Ishikawa (cell line): ENCODE measurements around the gene CFAP57.

Source experiments
- CEBPB ChIP-seq: IDR thresholded peaks from 2 replicates; pipeline ENCODE4 v1.6.1; 2012
- CREB1 ChIP-seq: IDR thresholded peaks from 2 replicates; pipeline ENCODE4 v1.6.1; 2012; ENCODE audit warnings: low read depth
- EGR1 ChIP-seq: IDR thresholded peaks from 2 replicates; pipeline ENCODE4 v1.6.1; 2012
- EP300 ChIP-seq: IDR thresholded peaks from 2 replicates; pipeline ENCODE4 v1.6.1; 2012; ENCODE audit warnings: borderline replicate concordance
- FOXM1 ChIP-seq: IDR thresholded peaks from 2 replicates; pipeline ENCODE4 v1.6.1; 2012; ENCODE audit warnings: low read depth, borderline replicate concordance
- MAX ChIP-seq: IDR thresholded peaks from 2 replicates; pipeline ENCODE4 v1.6.1; 2012
- NFIC ChIP-seq: IDR thresholded peaks from 2 replicates; pipeline ENCODE4 v1.6.1; 2012
- RAD21 ChIP-seq: IDR thresholded peaks from 2 replicates; pipeline ENCODE4 v1.6.1; 2012; ENCODE audit warnings: low read depth
- TAF1 ChIP-seq: IDR thresholded peaks from 2 replicates; pipeline ENCODE4 v1.6.1; 2012; ENCODE audit warnings: low read depth, mild to moderate bottlenecking
- TCF12 ChIP-seq: IDR thresholded peaks from 2 replicates; pipeline ENCODE4 v1.6.1; 2012; ENCODE audit warnings: low read depth
- TEAD4 ChIP-seq: IDR thresholded peaks from 2 replicates; pipeline ENCODE4 v1.6.1; 2012
- USF1 ChIP-seq: IDR thresholded peaks from 2 replicates; pipeline ENCODE4 v1.6.1; 2012
- YY1 ChIP-seq: IDR thresholded peaks from 2 replicates; pipeline ENCODE4 v1.6.1; 2012; ENCODE audit warnings: low read depth
- ZBTB7A ChIP-seq: IDR thresholded peaks from 2 replicates; pipeline ENCODE4 v1.6.1; 2012; ENCODE audit warnings: low read depth
- TF ChIP-seq, protein P1 (sequence below): IDR thresholded peaks from 2 replicates; pipeline ENCODE4 v1.6.1; 2012; ENCODE audit warnings: low read depth, mild to moderate bottlenecking

CFAP57 gene

DNA sequence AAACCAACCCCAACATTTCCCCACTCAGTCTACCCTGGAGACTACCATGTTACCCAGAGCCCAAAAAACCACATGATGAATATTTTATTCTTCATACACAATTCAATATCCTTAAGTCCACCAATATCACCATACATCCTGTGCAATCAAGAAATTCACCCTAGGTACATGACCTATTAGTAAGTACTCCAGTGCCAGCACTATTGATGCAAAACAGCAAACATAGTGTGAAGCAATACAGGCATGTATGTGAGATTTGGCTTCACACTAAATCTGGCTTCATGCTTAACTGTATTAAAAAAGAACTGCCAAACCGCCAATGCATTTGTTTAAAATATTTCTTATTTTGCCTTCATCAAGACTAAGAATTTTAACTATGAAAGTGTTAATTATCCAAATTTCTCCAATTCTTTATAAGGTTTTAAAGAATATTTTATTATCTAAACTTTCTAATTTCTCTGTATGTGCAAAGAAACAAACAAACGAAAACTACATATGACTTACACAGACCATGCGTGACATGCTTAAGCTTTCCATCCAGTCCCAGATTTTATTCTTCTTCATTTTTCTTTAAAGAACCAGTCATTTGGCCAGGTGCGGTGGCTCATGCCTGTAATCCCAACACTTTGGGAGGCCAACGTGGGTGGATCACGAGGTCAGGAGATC lies 75.3 kb downstream of the CFAP57 start:
- TF ChIP-seq TEAD4 = no peak
- TF ChIP-seq EP300 = no peak

DNA sequence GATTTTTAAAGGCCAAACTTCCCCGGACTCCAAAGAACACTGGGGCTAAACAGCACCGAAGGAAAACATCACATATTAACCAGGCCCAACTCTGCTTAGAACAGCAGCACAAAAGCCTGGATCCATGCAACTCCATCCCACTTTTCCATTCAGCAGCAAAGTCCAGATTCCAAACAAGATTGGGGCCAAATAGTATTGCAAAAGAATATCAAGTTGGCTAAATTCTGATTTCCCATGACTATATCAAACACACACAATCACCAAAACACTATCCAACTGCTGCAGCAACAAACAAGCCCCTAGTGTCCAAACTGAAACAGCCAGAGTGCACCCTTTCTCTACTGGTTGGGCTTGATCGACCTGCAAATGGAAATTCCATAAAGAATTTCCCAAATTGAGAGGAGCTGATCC lies 78.2 kb downstream of the CFAP57 start:
- TF ChIP-seq ZBTB7A = no peak
- TF ChIP-seq TAF1 = no peak
- no peak for TF ChIP-seq TCF12
- TF ChIP-seq NFIC = no peak
- TF ChIP-seq YY1 = no peak
- TF ChIP-seq, protein P1, sequence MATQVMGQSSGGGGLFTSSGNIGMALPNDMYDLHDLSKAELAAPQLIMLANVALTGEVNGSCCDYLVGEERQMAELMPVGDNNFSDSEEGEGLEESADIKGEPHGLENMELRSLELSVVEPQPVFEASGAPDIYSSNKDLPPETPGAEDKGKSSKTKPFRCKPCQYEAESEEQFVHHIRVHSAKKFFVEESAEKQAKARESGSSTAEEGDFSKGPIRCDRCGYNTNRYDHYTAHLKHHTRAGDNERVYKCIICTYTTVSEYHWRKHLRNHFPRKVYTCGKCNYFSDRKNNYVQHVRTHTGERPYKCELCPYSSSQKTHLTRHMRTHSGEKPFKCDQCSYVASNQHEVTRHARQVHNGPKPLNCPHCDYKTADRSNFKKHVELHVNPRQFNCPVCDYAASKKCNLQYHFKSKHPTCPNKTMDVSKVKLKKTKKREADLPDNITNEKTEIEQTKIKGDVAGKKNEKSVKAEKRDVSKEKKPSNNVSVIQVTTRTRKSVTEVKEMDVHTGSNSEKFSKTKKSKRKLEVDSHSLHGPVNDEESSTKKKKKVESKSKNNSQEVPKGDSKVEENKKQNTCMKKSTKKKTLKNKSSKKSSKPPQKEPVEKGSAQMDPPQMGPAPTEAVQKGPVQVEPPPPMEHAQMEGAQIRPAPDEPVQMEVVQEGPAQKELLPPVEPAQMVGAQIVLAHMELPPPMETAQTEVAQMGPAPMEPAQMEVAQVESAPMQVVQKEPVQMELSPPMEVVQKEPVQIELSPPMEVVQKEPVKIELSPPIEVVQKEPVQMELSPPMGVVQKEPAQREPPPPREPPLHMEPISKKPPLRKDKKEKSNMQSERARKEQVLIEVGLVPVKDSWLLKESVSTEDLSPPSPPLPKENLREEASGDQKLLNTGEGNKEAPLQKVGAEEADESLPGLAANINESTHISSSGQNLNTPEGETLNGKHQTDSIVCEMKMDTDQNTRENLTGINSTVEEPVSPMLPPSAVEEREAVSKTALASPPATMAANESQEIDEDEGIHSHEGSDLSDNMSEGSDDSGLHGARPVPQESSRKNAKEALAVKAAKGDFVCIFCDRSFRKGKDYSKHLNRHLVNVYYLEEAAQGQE = no peak

- no peak for TF ChIP-seq TCF12
- no peak for TF ChIP-seq FOXM1
- no peak for TF ChIP-seq NFIC
- no peak for TF ChIP-seq USF1
- no peak for TF ChIP-seq RAD21
- no peak for TF ChIP-seq EP300
- no peak for TF ChIP-seq TAF1
- TF ChIP-seq YY1 = no peak
- no peak for TF ChIP-seq TEAD4
- TF ChIP-seq ZBTB7A = no peak
- TF ChIP-seq MAX = no peak
- TF ChIP-seq CEBPB = no peak
- TF ChIP-seq CREB1 = no peak
Measured at GRCh38 chr1:43251024-43251423, 78.9 kb downstream of the CFAP57 start.

GRCh38 chr1:43252225-43252624 lies 80.1 kb downstream of the CFAP57 start:
- no peak for TF ChIP-seq TCF12
- TF ChIP-seq MAX = no peak
- no peak for TF ChIP-seq CEBPB
- TF ChIP-seq RAD21 = no peak
- TF ChIP-seq USF1 = no peak
- TF ChIP-seq EP300 = no peak
- TF ChIP-seq, protein P1 = no peak
- no peak for TF ChIP-seq EGR1
- no peak for TF ChIP-seq ZBTB7A
- no peak for TF ChIP-seq TAF1
- TF ChIP-seq YY1 = no peak
- TF ChIP-seq CREB1 = no peak
- TF ChIP-seq FOXM1 = no peak
- no peak for TF ChIP-seq NFIC
- no peak for TF ChIP-seq TEAD4

- TF ChIP-seq TCF12 (no peak), MAX (no peak), FOXM1 (no peak), CEBPB (no peak), YY1 (no peak), EP300 (no peak), NFIC (no peak), TAF1 (no peak), ZBTB7A (no peak), TEAD4 (no peak)
Measured at GRCh38 chr1:43253173-43253572, 81.0 kb downstream of the CFAP57 start.

- TF ChIP-seq USF1 = no peak
- no peak for TF ChIP-seq MAX
- TF ChIP-seq YY1 = no peak
- no peak for TF ChIP-seq EP300
- TF ChIP-seq, protein P1 = no peak
- TF ChIP-seq RAD21 = no peak
- no peak for TF ChIP-seq NFIC
- TF ChIP-seq TAF1 = no peak
- no peak for TF ChIP-seq TCF12
- no peak for TF ChIP-seq FOXM1
- no peak for TF ChIP-seq CREB1
- no peak for TF ChIP-seq ZBTB7A
- TF ChIP-seq CEBPB = no peak
- TF ChIP-seq EGR1 = no peak
- TF ChIP-seq TEAD4 = no peak
Measured at GRCh38 chr1:43253876-43254275, 81.7 kb downstream of the CFAP57 start.
